ENCODE results near the gene DHRSX.
"Not testable (repeated sequence)": the region's sequence is repeated elsewhere in the genome, so short reads cannot be mapped to it uniquely, and the experiment has no call there.

DHRSX gene

GRCh38 chrX:2468261-2469195 is 32.2 kb downstream of the DHRSX start:
- H3K27me3 ChIP-seq (ENCODE audit: insufficient read depth, low read depth) = no peaks in the 10 kb centered on the region
- H3K4me2 ChIP-seq = no peak overlapping the region
- no peaks in the 10 kb centered on the region for H3K4me1 ChIP-seq (ENCODE audit: low read depth, poor library complexity, severe bottlenecking)
- H3K36me3 ChIP-seq (ENCODE audit: insufficient read depth) = no peaks in the 10 kb centered on the region
- H3K4me3 ChIP-seq (IDR thresholded peaks at IDR 0.05; ENCODE audit: insufficient read depth, low read depth, low read length) = no peak overlapping the region
- no peak overlapping the region for H2AFZ ChIP-seq (ENCODE audit: low read depth)
- no peaks in the 10 kb centered on the region for H4K20me1 ChIP-seq (ENCODE audit: insufficient read depth)
- H3K27ac ChIP-seq = no peak overlapping the region
- TF ChIP-seq CTCF (conservative IDR thresholded peaks at IDR 0.05; ENCODE audit: low read depth, low read length) = no peak
- no peak overlapping the region for H3K9ac ChIP-seq
- H3K79me2 ChIP-seq (ENCODE audit: insufficient read depth, low read depth) = no peaks in the 10 kb centered on the region; the same call in 1 of the 2 replicates

- no peak overlapping the region for H3K4me2 ChIP-seq
- H3K27me3 ChIP-seq (ENCODE audit: insufficient read depth, low read depth) = no peaks in the 10 kb centered on the region
- no peak overlapping the region for H3K9ac ChIP-seq
- no peaks in the 10 kb centered on the region for H4K20me1 ChIP-seq (ENCODE audit: insufficient read depth)
- H3K4me3 ChIP-seq (IDR thresholded peaks at IDR 0.05; ENCODE audit: insufficient read depth, low read depth, low read length) = no peak overlapping the region
- H3K36me3 ChIP-seq (ENCODE audit: insufficient read depth) = no peaks in the 10 kb centered on the region
- H3K79me2 ChIP-seq (ENCODE audit: insufficient read depth, low read depth) = no peaks in the 10 kb centered on the region; the same call in 1 of the 2 replicates
- H3K27ac ChIP-seq = no peak overlapping the region
- TF ChIP-seq CTCF (conservative IDR thresholded peaks at IDR 0.05; ENCODE audit: low read depth, low read length) = no peak
- H2AFZ ChIP-seq (ENCODE audit: low read depth) = no peak overlapping the region
- no peaks in the 10 kb centered on the region for H3K4me1 ChIP-seq (ENCODE audit: low read depth, poor library complexity, severe bottlenecking)
These were observed 33.7 kb downstream of the DHRSX start for GRCh38 chrX:2466876-2467656.

GRCh38 chrX:2464677-2465166 is 36.1 kb downstream of the DHRSX start:
- H3K27me3 ChIP-seq (ENCODE audit: insufficient read depth, low read depth) = no peaks in the 10 kb centered on the region
- H3K36me3 ChIP-seq (ENCODE audit: insufficient read depth) = no peaks in the 10 kb centered on the region
- no peaks in the 10 kb centered on the region for H3K4me1 ChIP-seq (ENCODE audit: low read depth, poor library complexity, severe bottlenecking)
- no peak overlapping the region for H2AFZ ChIP-seq (ENCODE audit: low read depth)
- no peaks in the 10 kb centered on the region for H4K20me1 ChIP-seq (ENCODE audit: insufficient read depth)
- no peak overlapping the region for H3K4me2 ChIP-seq
- no peak overlapping the region for H3K4me3 ChIP-seq (IDR thresholded peaks at IDR 0.05; ENCODE audit: insufficient read depth, low read depth, low read length)
- TF ChIP-seq CTCF (conservative IDR thresholded peaks at IDR 0.05; ENCODE audit: low read depth, low read length) = no peak
- no peak overlapping the region for H3K9ac ChIP-seq
- H3K27ac ChIP-seq = no peak overlapping the region
- H3K79me2 ChIP-seq (ENCODE audit: insufficient read depth, low read depth) = no peaks in the 10 kb centered on the region; the same call in 1 of the 2 replicates

GRCh38 chrX:2463973-2464676 is 36.7 kb downstream of the DHRSX start:
- Histone ChIP-seq H3K4me1 (ENCODE audit: low read depth, poor library complexity, severe bottlenecking) (no peaks in the 10 kb centered on the region), H3K4me3 (IDR thresholded peaks at IDR 0.05; ENCODE audit: insufficient read depth, low read depth, low read length) (no peak overlapping the region)

GRCh38 chrX:2463481-2463880 is 37.3 kb downstream of the DHRSX start:
- not testable (repeated sequence) for H3K4me3 ChIP-seq (IDR thresholded peaks at IDR 0.05; ENCODE audit: insufficient read depth, low read depth, low read length)

More at GRCh38 chrX:2463973-2464676, 36.7 kb downstream of the DHRSX start:
- Histone ChIP-seq H3K9ac (no peak overlapping the region), H3K36me3 (ENCODE audit: insufficient read depth) (no peaks in the 10 kb centered on the region), H4K20me1 (ENCODE audit: insufficient read depth) (no peaks in the 10 kb centered on the region), H2AFZ (ENCODE audit: low read depth) (no peak overlapping the region), H3K79me2 (ENCODE audit: insufficient read depth, low read depth) (no peaks in the 10 kb centered on the region), H3K27ac (no peak overlapping the region), H3K27me3 (ENCODE audit: insufficient read depth, low read depth) (no peaks in the 10 kb centered on the region), H3K4me2 (no peak overlapping the region)
- no peak for TF ChIP-seq CTCF (conservative IDR thresholded peaks at IDR 0.05; ENCODE audit: low read depth, low read length)

More at GRCh38 chrX:2463481-2463880, 37.3 kb downstream of the DHRSX start:
- not testable (repeated sequence) for H3K27ac ChIP-seq; H3K27me3 ChIP-seq (ENCODE audit: insufficient read depth, low read depth); H3K36me3 ChIP-seq (ENCODE audit: insufficient read depth); H4K20me1 ChIP-seq (ENCODE audit: insufficient read depth); H3K79me2 ChIP-seq (ENCODE audit: insufficient read depth, low read depth); H2AFZ ChIP-seq (ENCODE audit: low read depth); H3K4me1 ChIP-seq (ENCODE audit: low read depth, poor library complexity, severe bottlenecking); H3K9ac ChIP-seq; H3K4me2 ChIP-seq
